ENCODE results near the gene HYAL1. TPM values are rescaled to one million over a fixed set of nuclear protein-coding genes. Genes with fewer than 3 reads are reported as not detected.
A peak's percentile ranks its signal among the peaks of the same experiment; 100 is the strongest.
"Not testable (repeated sequence)": the region's sequence is repeated elsewhere in the genome, so short reads cannot be mapped to it uniquely, and the experiment has no call there.

Gene HYAL1
- total RNA-seq, 2 donors from 2014 or later = 5.8 to 6.1 TPM

GRCh38 chr3:50262778-50263177, 40.6 kb downstream of the HYAL1 start:
- ATAC-seq (ENCODE audit: insufficient number of reproducible peaks, low FRiP score, low read depth) = no peak
- Histone ChIP-seq H3K4me1 (ENCODE audit: control insufficient read depth in 1 of 2, low read depth in 2 of 2) (peaks cover 32 to 80% of the 10 kb centered on the region in 2 donors), H3K9me3 (no peaks in the 10 kb centered on the region), H3K36me3 (peaks cover 13% of the 10 kb centered on the region), H3K27ac (peak overlapping the region; percentile 98), H3K4me3 (no peak overlapping the region), H3K27me3 (replicated peaks; ENCODE audit: insufficient read depth) (no peaks in the 10 kb centered on the region)
- TF ChIP-seq CTCF (IDR thresholded peaks at IDR 0.05) = no peak
- no peak for DNase-seq (ENCODE audit: low spot score)

- not testable (repeated sequence) for ATAC-seq (ENCODE audit: insufficient number of reproducible peaks, low FRiP score, low read depth); H3K4me3 ChIP-seq; H3K27me3 ChIP-seq (replicated peaks; ENCODE audit: insufficient read depth); H3K9me3 ChIP-seq; DNase-seq (ENCODE audit: low spot score)
- Histone ChIP-seq H3K36me3 (peaks cover 18% of the 10 kb centered on the region), H3K27ac (peak overlapping the region; percentile 97 to 98), H3K4me1 (ENCODE audit: control insufficient read depth in 1 of 2, low read depth in 2 of 2) (peaks cover 32 to 75% of the 10 kb centered on the region in 2 donors)
Measured at GRCh38 chr3:50262200-50262599, 41.2 kb downstream of the HYAL1 start.

- Histone ChIP-seq H3K4me1 (ENCODE audit: control insufficient read depth in 1 of 2, low read depth in 2 of 2) (peaks cover 29 to 68% of the 10 kb centered on the region in 2 donors), H3K36me3 (peaks cover 25% of the 10 kb centered on the region), H3K4me3 (no peak overlapping the region), H3K27ac (peak overlapping the region; percentile 97 to 98), H3K27me3 (replicated peaks; ENCODE audit: insufficient read depth) (no peaks in the 10 kb centered on the region), H3K9me3 (no peaks in the 10 kb centered on the region)
- no peak for DNase-seq (ENCODE audit: low spot score)
- no peak for ATAC-seq (ENCODE audit: insufficient number of reproducible peaks, low FRiP score, low read depth)
- TF ChIP-seq CTCF (IDR thresholded peaks at IDR 0.05) = no peak
Measured at GRCh38 chr3:50261505-50261904, 41.9 kb downstream of the HYAL1 start.

GRCh38 chr3:50260942-50261441, 42.4 kb downstream of the HYAL1 start:
- Histone ChIP-seq H3K4me3 (peak overlapping the region; percentile 68), H3K27ac (peak overlapping the region; percentile 97 to 98), H3K27me3 (replicated peaks; ENCODE audit: insufficient read depth) (no peaks in the 10 kb centered on the region), H3K4me1 (ENCODE audit: control insufficient read depth in 1 of 2, low read depth in 2 of 2) (peaks cover 24 to 63% of the 10 kb centered on the region in 2 donors), H3K9me3 (no peaks in the 10 kb centered on the region), H3K36me3 (peaks cover 30% of the 10 kb centered on the region)
- no peak for TF ChIP-seq CTCF (IDR thresholded peaks at IDR 0.05)
- ATAC-seq (ENCODE audit: insufficient number of reproducible peaks, low FRiP score, low read depth) (no peak), DNase-seq (ENCODE audit: low spot score) (no peak)

GRCh38 chr3:50260027-50260941, 43.1 kb downstream of the HYAL1 start:
- Histone ChIP-seq H3K4me3 (peak overlapping the region; percentile 68), H3K9me3 (no peaks in the 10 kb centered on the region), H3K27me3 (replicated peaks; ENCODE audit: insufficient read depth) (no peaks in the 10 kb centered on the region), H3K36me3 (peaks cover 34% of the 10 kb centered on the region), H3K27ac (peak overlapping the region; percentile 97 to 98), H3K4me1 (ENCODE audit: control insufficient read depth in 1 of 2, low read depth in 2 of 2) (peaks cover 24 to 60% of the 10 kb centered on the region in 2 donors)
- ATAC-seq (ENCODE audit: insufficient number of reproducible peaks, low FRiP score, low read depth) (peak; percentile 59), DNase-seq (ENCODE audit: low spot score) (peak; percentile 75)
- peak; percentile 100 for TF ChIP-seq CTCF (IDR thresholded peaks at IDR 0.05)

Measured in thoracic aorta (tissue), 2 donors.